ENCODE measurements around the gene DPPA3.
"Not testable (repeated sequence)": the region's sequence is repeated elsewhere in the genome, so short reads cannot be mapped to it uniquely, and the experiment has no call there.

Gene DPPA3

DNA sequence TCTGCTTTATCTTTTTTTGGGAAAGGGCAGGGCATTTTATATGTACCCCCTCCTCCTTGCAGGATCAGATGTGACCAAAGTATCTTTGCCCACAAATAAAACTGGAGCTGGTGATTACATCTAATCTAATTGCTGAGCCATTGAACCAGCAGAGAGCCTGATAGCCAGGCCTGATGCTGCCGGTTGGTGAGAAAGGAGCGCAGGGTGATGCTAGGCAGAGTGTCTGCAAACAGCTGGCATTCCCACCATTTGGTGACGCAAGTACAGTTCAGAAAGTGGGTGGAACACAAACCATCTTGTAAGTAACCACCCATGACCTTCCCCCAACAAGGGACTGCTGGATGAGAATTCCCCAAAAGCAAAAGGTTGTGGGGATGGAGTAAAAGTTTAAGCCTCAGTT lies 12.7 kb downstream of the DPPA3 start:
- TF ChIP-seq, protein P1, sequence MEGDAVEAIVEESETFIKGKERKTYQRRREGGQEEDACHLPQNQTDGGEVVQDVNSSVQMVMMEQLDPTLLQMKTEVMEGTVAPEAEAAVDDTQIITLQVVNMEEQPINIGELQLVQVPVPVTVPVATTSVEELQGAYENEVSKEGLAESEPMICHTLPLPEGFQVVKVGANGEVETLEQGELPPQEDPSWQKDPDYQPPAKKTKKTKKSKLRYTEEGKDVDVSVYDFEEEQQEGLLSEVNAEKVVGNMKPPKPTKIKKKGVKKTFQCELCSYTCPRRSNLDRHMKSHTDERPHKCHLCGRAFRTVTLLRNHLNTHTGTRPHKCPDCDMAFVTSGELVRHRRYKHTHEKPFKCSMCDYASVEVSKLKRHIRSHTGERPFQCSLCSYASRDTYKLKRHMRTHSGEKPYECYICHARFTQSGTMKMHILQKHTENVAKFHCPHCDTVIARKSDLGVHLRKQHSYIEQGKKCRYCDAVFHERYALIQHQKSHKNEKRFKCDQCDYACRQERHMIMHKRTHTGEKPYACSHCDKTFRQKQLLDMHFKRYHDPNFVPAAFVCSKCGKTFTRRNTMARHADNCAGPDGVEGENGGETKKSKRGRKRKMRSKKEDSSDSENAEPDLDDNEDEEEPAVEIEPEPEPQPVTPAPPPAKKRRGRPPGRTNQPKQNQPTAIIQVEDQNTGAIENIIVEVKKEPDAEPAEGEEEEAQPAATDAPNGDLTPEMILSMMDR (IDR thresholded peaks at IDR 0.05; ENCODE audit: extremely low read depth, insufficient read depth, missing control alignments): no peak
- in situ Hi-C loops (cut with MboI; ENCODE audit: low pct_unique_long_range_greater_than_20kb, low sequenced_read_pairs, unreplicated experiment): no loop called here
- no peak for DNase-seq (ENCODE audit: low spot score)

GRCh38 chr12:7729746-7730145 lies 18.5 kb downstream of the DPPA3 start:
- DNase-seq (ENCODE audit: low spot score): no peak
- in situ Hi-C loops (cut with MboI; ENCODE audit: low pct_unique_long_range_greater_than_20kb, low sequenced_read_pairs, unreplicated experiment): no loop called here
- TF ChIP-seq, protein P1 (IDR thresholded peaks at IDR 0.05; ENCODE audit: extremely low read depth, insufficient read depth, missing control alignments): no peak

GRCh38 chr12:7730984-7731383 lies 19.8 kb downstream of the DPPA3 start:
- DNase-seq (ENCODE audit: low spot score); in situ Hi-C loops (cut with MboI; ENCODE audit: low pct_unique_long_range_greater_than_20kb, low sequenced_read_pairs, unreplicated experiment): not testable (repeated sequence)

- in situ Hi-C loops (cut with MboI; ENCODE audit: low pct_unique_long_range_greater_than_20kb, low sequenced_read_pairs, unreplicated experiment): no loop called here
- no peak for DNase-seq (ENCODE audit: low spot score)
- TF ChIP-seq, protein P1 (IDR thresholded peaks at IDR 0.05; ENCODE audit: extremely low read depth, insufficient read depth, missing control alignments): no peak
Measured at GRCh38 chr12:7731486-7731885, 20.3 kb downstream of the DPPA3 start.

DNA sequence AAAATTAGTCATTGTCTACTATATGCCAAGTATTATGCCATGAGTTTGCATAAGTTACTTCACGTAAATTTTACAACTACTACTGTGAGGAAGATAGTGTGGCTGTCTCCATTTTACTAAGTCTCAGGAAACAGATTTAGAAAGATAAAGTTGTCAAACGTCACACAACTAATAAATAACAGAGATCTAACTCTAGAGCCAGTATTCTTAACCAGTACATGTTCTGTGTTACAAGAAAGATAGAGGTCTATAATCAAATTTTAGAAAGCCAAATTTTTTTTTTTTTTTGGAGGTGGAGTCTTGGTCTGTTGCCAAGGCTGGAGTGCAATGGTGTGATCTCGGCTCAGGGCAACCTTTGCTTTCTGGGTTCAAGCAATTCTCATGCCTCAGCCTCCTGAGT lies 21.8 kb downstream of the DPPA3 start:
- TF ChIP-seq, protein P1 (IDR thresholded peaks at IDR 0.05; ENCODE audit: extremely low read depth, insufficient read depth, missing control alignments): no peak
- in situ Hi-C loops (cut with MboI; ENCODE audit: low pct_unique_long_range_greater_than_20kb, low sequenced_read_pairs, unreplicated experiment): no loop called here
- DNase-seq (ENCODE audit: low spot score): no peak

DNA sequence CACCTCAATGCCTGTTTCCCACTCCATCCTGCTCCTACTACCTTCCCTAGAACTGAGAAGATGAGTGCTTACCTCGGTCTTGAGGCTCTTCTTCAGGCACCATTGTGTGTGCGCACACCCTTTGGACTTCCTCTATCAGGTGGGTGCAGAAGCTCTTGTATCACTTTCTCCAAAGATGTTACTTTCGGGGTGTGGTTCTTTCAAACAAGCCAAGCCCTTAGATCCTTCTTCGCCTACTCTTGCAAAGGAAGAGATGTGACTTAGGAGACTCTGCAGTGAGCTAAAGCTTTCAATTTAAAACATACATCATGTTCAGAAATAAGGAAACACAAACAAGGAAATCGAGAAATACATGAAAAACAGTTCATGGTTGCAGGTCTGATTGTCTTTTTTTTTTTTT lies 36.0 kb downstream of the DPPA3 start, which contains the start of gene CLEC4C:
Gene CLEC4C, minus strand, starts transcription at position 130 of the 400 bp plus-strand sequence. Its CDS starts 27 bp downstream, at position 103.
- in situ Hi-C loops (cut with MboI; ENCODE audit: low pct_unique_long_range_greater_than_20kb, low sequenced_read_pairs, unreplicated experiment): no loop called here
- TF ChIP-seq, protein P1 (IDR thresholded peaks at IDR 0.05; ENCODE audit: extremely low read depth, insufficient read depth, missing control alignments): no peak
- DNase-seq (ENCODE audit: low spot score): no peak

DNA sequence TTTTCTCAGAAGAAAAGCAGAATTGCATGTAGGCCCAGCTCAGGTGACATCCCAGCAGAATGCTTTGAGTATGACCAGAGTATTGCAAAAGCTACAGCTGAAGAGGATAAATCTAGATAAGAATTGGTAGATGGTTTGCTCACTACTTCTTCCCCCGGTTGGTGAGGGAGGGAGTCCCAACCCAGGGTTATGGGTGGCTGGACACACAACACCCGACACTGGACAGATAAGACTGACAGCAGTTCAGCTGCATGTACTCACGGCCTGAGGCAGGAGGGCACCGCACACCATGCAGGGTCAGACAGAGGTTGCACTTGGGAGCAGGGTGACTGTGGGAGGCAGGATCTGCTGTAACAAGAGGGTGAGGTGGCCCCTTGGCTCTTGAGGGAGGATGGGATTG lies 37.6 kb downstream of the DPPA3 start:
- no peak for DNase-seq (ENCODE audit: low spot score)
- in situ Hi-C loops (cut with MboI; ENCODE audit: low pct_unique_long_range_greater_than_20kb, low sequenced_read_pairs, unreplicated experiment): no loop called here
- TF ChIP-seq, protein P1 (IDR thresholded peaks at IDR 0.05; ENCODE audit: extremely low read depth, insufficient read depth, missing control alignments): no peak

Data from GM13977 (cell line).